ENCODE data around the gene SH3BP1.

SH3BP1 gene

GRCh38 chr22:37674951-37675929, 35.8 kb downstream of the SH3BP1 start, which contains the start of gene LGALS1:
Gene LGALS1, plus strand, starts transcription at chr22:37675636. Its CDS starts 67 bp downstream, at chr22:37675703.
- Histone ChIP-seq H4K20me1 (ENCODE audit: insufficient read depth, low read length) (no peaks in the 10 kb centered on the region), H3K79me2 (ENCODE audit: low read length) (peaks cover 12% of the 10 kb centered on the region; the same call in 1 of the 2 replicates), H3K27me3 (ENCODE audit: low read depth, low read length) (no peaks in the 10 kb centered on the region), H3K4me3 (ENCODE audit: low read length) (peak within 1 kb of the TSS; percentile 78), H2AFZ (ENCODE audit: low read depth, low read length) (no peak within 1 kb of the TSS), H3K9me3 (ENCODE audit: insufficient read depth, low read length) (no peaks in the 10 kb centered on the region), H3K9ac (ENCODE audit: low read length) (peak within 1 kb of the TSS; percentile 80), H3K4me1 (ENCODE audit: low read length) (peaks cover 33% of the 10 kb centered on the region), H3K36me3 (replicated peaks; ENCODE audit: low read depth, low read length) (no peaks in the 10 kb centered on the region), H3K27ac (ENCODE audit: low read length) (peak within 1 kb of the TSS; percentile 78), H3K4me2 (ENCODE audit: low read length) (peak within 1 kb of the TSS; percentile 78)
- TF ChIP-seq, protein P1, sequence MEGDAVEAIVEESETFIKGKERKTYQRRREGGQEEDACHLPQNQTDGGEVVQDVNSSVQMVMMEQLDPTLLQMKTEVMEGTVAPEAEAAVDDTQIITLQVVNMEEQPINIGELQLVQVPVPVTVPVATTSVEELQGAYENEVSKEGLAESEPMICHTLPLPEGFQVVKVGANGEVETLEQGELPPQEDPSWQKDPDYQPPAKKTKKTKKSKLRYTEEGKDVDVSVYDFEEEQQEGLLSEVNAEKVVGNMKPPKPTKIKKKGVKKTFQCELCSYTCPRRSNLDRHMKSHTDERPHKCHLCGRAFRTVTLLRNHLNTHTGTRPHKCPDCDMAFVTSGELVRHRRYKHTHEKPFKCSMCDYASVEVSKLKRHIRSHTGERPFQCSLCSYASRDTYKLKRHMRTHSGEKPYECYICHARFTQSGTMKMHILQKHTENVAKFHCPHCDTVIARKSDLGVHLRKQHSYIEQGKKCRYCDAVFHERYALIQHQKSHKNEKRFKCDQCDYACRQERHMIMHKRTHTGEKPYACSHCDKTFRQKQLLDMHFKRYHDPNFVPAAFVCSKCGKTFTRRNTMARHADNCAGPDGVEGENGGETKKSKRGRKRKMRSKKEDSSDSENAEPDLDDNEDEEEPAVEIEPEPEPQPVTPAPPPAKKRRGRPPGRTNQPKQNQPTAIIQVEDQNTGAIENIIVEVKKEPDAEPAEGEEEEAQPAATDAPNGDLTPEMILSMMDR (IDR thresholded peaks at IDR 0.05; ENCODE audit: low read depth, low read length) = no peak
- no peak for TF ChIP-seq EZH2phosphoT487 (IDR thresholded peaks at IDR 0.05; ENCODE audit: low read depth)

DNA sequence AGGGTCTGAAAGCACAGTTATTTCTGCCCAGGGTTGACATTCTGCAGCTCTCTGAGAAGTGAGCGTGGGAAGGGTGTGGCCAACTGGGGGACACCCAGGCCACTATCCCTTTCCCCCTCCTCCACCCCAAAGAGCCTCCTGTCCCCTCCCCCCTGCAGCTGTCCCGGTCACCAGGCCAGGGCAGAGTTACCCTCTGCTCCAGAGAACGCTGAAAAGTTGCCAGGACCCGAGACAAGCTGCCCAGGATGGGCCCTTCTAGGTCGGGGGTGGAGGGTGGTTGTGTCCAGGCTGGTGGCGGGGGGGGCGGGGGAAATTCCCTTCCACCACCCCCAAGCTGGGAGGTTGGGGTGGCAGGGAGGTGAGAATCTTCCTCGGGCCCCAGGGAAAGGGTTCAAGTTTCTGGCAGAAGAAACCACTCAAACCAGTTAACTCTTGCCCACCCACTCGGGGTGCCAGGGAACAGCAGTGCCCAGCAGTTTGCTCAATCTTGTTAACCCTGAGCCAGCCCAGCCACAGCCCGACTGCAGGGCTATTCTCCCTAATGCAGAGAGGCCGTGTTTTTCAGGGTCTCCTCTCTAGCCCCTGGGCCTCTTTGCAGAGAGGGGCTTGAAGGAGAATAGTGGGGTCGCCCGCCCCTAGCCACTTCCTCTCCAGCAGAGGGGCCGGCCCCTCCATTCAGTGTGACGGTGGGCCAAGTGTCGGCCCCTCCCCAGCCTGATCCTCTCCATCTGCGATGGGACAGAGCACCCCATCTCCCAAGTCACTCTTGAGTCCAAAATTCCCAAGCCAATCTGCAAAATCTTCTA, 36.7 kb downstream of the SH3BP1 start:
- Histone ChIP-seq H3K4me2 (ENCODE audit: low read length) (peak overlapping the region; percentile 78), H3K4me1 (ENCODE audit: low read length) (peaks cover 35% of the 10 kb centered on the region), H2AFZ (ENCODE audit: low read depth, low read length) (no peak overlapping the region), H3K79me2 (ENCODE audit: low read length) (peaks cover 12% of the 10 kb centered on the region; the same call in 1 of the 2 replicates), H3K4me3 (ENCODE audit: low read length) (peak overlapping the region; percentile 78), H3K9ac (ENCODE audit: low read length) (peak overlapping the region; percentile 80), H3K27ac (ENCODE audit: low read length) (peak overlapping the region; percentile 78), H3K9me3 (ENCODE audit: insufficient read depth, low read length) (no peaks in the 10 kb centered on the region), H3K36me3 (replicated peaks; ENCODE audit: low read depth, low read length) (no peaks in the 10 kb centered on the region), H3K27me3 (ENCODE audit: low read depth, low read length) (no peaks in the 10 kb centered on the region), H4K20me1 (ENCODE audit: insufficient read depth, low read length) (no peaks in the 10 kb centered on the region)
- TF ChIP-seq, protein P1 (IDR thresholded peaks at IDR 0.05; ENCODE audit: low read depth, low read length) = no peak
- no peak for TF ChIP-seq EZH2phosphoT487 (IDR thresholded peaks at IDR 0.05; ENCODE audit: low read depth)

- TF ChIP-seq, protein P1 (IDR thresholded peaks at IDR 0.05; ENCODE audit: low read depth, low read length) = no peak
- TF ChIP-seq EZH2phosphoT487 (IDR thresholded peaks at IDR 0.05; ENCODE audit: low read depth) = no peak
- no peaks in the 10 kb centered on the region for H4K20me1 ChIP-seq (ENCODE audit: insufficient read depth, low read length)
- peaks cover 43% of the 10 kb centered on the region for H3K4me1 ChIP-seq (ENCODE audit: low read length)
- peak overlapping the region; percentile 78 for H3K4me3 ChIP-seq (ENCODE audit: low read length)
- peak overlapping the region; percentile 78 for H3K4me2 ChIP-seq (ENCODE audit: low read length)
- peak overlapping the region; percentile 93 for H2AFZ ChIP-seq (ENCODE audit: low read depth, low read length)
- H3K27me3 ChIP-seq (ENCODE audit: low read depth, low read length) = no peaks in the 10 kb centered on the region
- H3K27ac ChIP-seq (ENCODE audit: low read length) = peak overlapping the region; percentile 78
- H3K9me3 ChIP-seq (ENCODE audit: insufficient read depth, low read length) = no peaks in the 10 kb centered on the region
- peak overlapping the region; percentile 80 for H3K9ac ChIP-seq (ENCODE audit: low read length)
- peaks cover 12% of the 10 kb centered on the region; the same call in 1 of the 2 replicates for H3K79me2 ChIP-seq (ENCODE audit: low read length)
- no peaks in the 10 kb centered on the region for H3K36me3 ChIP-seq (replicated peaks; ENCODE audit: low read depth, low read length)
Observed at GRCh38 chr22:37676736-37677492, 37.4 kb downstream of the SH3BP1 start.
